Erythroblast (primary cell): ENCODE measurements around the gene INTS1.

Source experiments
- GATA1 ChIP-seq: IDR thresholded peaks from 2 replicates; pipeline ENCODE4 v1.6.1; 2011; ENCODE audit warnings: low read depth, mild to moderate bottlenecking, control low read depth, low read length, moderate library complexity
- POLR2A ChIP-seq: IDR thresholded peaks from 2 replicates; pipeline ENCODE4 v1.6.1; 2011; ENCODE audit warnings: mild to moderate bottlenecking, low read length

DNA sequence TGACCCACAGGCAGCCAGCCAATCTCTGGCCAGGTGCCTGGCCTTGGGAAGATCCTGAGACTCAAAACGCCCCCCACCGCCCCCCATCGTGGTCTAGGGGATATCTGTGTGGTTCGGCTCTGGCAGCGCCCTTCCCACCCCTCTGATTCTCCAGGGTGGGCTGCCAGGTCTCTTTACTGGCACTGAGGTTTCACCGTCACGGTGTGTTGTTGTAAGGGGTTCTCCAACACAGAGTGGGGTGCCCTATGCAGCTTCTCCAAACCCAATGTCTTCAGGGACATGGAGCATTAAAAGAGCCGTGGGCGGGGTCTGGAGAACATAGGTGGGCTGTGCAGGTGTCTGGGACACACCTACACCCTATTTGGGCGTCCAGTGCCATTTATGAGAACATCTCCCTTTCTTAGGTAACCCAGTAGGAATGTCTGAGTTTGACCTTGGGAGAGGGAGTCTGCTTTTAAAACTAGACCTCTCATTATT lies 27.8 kb upstream of the INTS1 start:
- no peak for TF ChIP-seq POLR2A
- no peak for TF ChIP-seq GATA1
